Activated T-helper 1 cell treated with anti-CD3 and anti-CD28 coated beads, Interleukin-12 subunit alpha, Interleukin-12 subunit beta, Interleukin-2, Interleukin-4 antibody, amounts not matched to agents 30 ng/mL and 10 ng/mL and 1 ng/mL, durations not matched to agents 14 hours and 24 hours and 36 hours (primary cell): ENCODE measurements around the gene PEX7. TPM values are rescaled to one million over a fixed set of nuclear protein-coding genes. Genes with fewer than 3 reads are reported as not detected.
"Not testable (repeated sequence)": the region's sequence is repeated elsewhere in the genome, so short reads cannot be mapped to it uniquely, and the experiment has no call there.

ENCODE experiments used
- DNase-seq: peaks from one replicate; pipeline ENCODE4 v3.0.0; 2021; ENCODE audit warnings: low spot score
- H3K27ac Mint-ChIP-seq: one replicate; pipeline ENCODE4 v1.8.0; 2021; ENCODE audit warnings: mild to moderate bottlenecking, mixed read lengths
- H3K27me3 Mint-ChIP-seq: one replicate; pipeline ENCODE4 v1.8.0; 2022; ENCODE audit warnings: mild to moderate bottlenecking, moderate library complexity, mixed read lengths; ENCODE audit not compliant: insufficient read depth
- H3K36me3 Mint-ChIP-seq: one replicate; pipeline ENCODE4 v1.8.0; 2021; ENCODE audit warnings: low read depth, mixed read lengths
- H3K4me1 Mint-ChIP-seq: one replicate; pipeline ENCODE4 v1.8.0; 2021; ENCODE audit warnings: low read depth, mixed read lengths
- H3K4me3 Mint-ChIP-seq: one replicate; pipeline ENCODE4 v1.8.0; 2021; ENCODE audit warnings: mild to moderate bottlenecking, moderate library complexity, mixed read lengths
- H3K9me3 Mint-ChIP-seq: one replicate; pipeline ENCODE4 v1.8.0; 2021; ENCODE audit warnings: mixed read lengths
- intact Hi-C: fragments of 100-400 bp; cut with micrococcal nuclease; formaldehyde crosslinking; loops from one replicate; pipeline ENCODE4 v1.15.1; 2024
- total RNA-seq: library from RNA; stranded (reverse); gene quantifications from 2 replicates; pipeline ENCODE4 v1.2.3, GENCODE V29; 2022

The PEX7 gene
- total RNA-seq, 1 donor from 2014 or later: 3.7 TPM

- no peak overlapping the region for H3K27ac Mint-ChIP-seq
- H3K36me3 Mint-ChIP-seq: peaks cover 6% of the 10 kb centered on the region
- no peak for DNase-seq
- intact Hi-C loops: no loop called here
- no peaks in the 10 kb centered on the region for H3K9me3 Mint-ChIP-seq
- peaks cover 5% of the 10 kb centered on the region for H3K4me1 Mint-ChIP-seq
- H3K27me3 Mint-ChIP-seq: no peaks in the 10 kb centered on the region
- H3K4me3 Mint-ChIP-seq: no peak overlapping the region
Measured at GRCh38 chr6:136897071-136897470, 74.7 kb downstream of the PEX7 start.

GRCh38 chr6:136901212-136901784 lies 78.9 kb downstream of the PEX7 start:
- Mint-ChIP-seq H3K4me1 (no peaks in the 10 kb centered on the region), H3K27ac (no peak overlapping the region), H3K27me3 (no peaks in the 10 kb centered on the region), H3K36me3 (peaks cover 7% of the 10 kb centered on the region), H3K4me3 (no peak overlapping the region), H3K9me3 (no peaks in the 10 kb centered on the region)
- no peak for DNase-seq
- intact Hi-C loops: no loop called here

GRCh38 chr6:136904477-136904876 lies 82.1 kb downstream of the PEX7 start:
- H3K27ac Mint-ChIP-seq, H3K27me3 Mint-ChIP-seq, H3K36me3 Mint-ChIP-seq, H3K4me3 Mint-ChIP-seq, H3K4me1 Mint-ChIP-seq, H3K9me3 Mint-ChIP-seq, DNase-seq, intact Hi-C loops: not testable (repeated sequence)

GRCh38 chr6:136914947-136915346 lies 92.6 kb downstream of the PEX7 start:
- Mint-ChIP-seq H3K4me3 (no peak overlapping the region), H3K36me3 (peaks cover 5% of the 10 kb centered on the region), H3K27ac (no peak overlapping the region), H3K9me3 (no peaks in the 10 kb centered on the region), H3K4me1 (peaks cover 4% of the 10 kb centered on the region), H3K27me3 (peaks cover 17% of the 10 kb centered on the region)
- intact Hi-C loops: no loop called here
- DNase-seq: no peak

GRCh38 chr6:136918706-136919105 lies 96.3 kb downstream of the PEX7 start:
- peaks cover 15% of the 10 kb centered on the region for H3K4me1 Mint-ChIP-seq
- H3K4me3 Mint-ChIP-seq: no peak overlapping the region
- DNase-seq: no peak
- intact Hi-C loops: no loop called here
- H3K27me3 Mint-ChIP-seq: peaks cover 37% of the 10 kb centered on the region
- no peak overlapping the region for H3K27ac Mint-ChIP-seq
- H3K9me3 Mint-ChIP-seq: no peaks in the 10 kb centered on the region
- no peaks in the 10 kb centered on the region for H3K36me3 Mint-ChIP-seq

GRCh38 chr6:136920216-136920615 lies 97.8 kb downstream of the PEX7 start:
- no peaks in the 10 kb centered on the region for H3K9me3 Mint-ChIP-seq
- H3K27ac Mint-ChIP-seq: no peak overlapping the region
- no peaks in the 10 kb centered on the region for H3K36me3 Mint-ChIP-seq
- intact Hi-C loops: loop anchor here (10.0 kb wide), 2 partner anchors 275 to 315 kb away; no protein-coding TSS in a partner anchor
- peaks cover 50% of the 10 kb centered on the region for H3K27me3 Mint-ChIP-seq
- no peak for DNase-seq
- peak overlapping the region; percentile 77 for H3K4me3 Mint-ChIP-seq
- H3K4me1 Mint-ChIP-seq: peaks cover 15% of the 10 kb centered on the region

GRCh38 chr6:136920671-136921380 lies 98.4 kb downstream of the PEX7 start:
- H3K4me1 Mint-ChIP-seq: peaks cover 15% of the 10 kb centered on the region
- H3K9me3 Mint-ChIP-seq: no peaks in the 10 kb centered on the region
- H3K27me3 Mint-ChIP-seq: peaks cover 56% of the 10 kb centered on the region
- intact Hi-C loops: loop anchor here (10.0 kb wide), 2 partner anchors 276 to 316 kb away; no protein-coding TSS in a partner anchor
- no peak overlapping the region for H3K27ac Mint-ChIP-seq
- H3K4me3 Mint-ChIP-seq: peak overlapping the region; percentile 77
- DNase-seq: no peak
- H3K36me3 Mint-ChIP-seq: no peaks in the 10 kb centered on the region

GRCh38 chr6:136921381-136921935 lies 99.1 kb downstream of the PEX7 start:
- peaks cover 57% of the 10 kb centered on the region for H3K27me3 Mint-ChIP-seq
- peaks cover 15% of the 10 kb centered on the region for H3K4me1 Mint-ChIP-seq
- no peak overlapping the region for H3K27ac Mint-ChIP-seq
- H3K36me3 Mint-ChIP-seq: no peaks in the 10 kb centered on the region
- peak overlapping the region; percentile 75 for H3K4me3 Mint-ChIP-seq
- no peak for DNase-seq
- intact Hi-C loops: loop anchor here (10.0 kb wide), 2 partner anchors 277 to 317 kb away; no protein-coding TSS in a partner anchor
- H3K9me3 Mint-ChIP-seq: no peaks in the 10 kb centered on the region

- H3K4me3 Mint-ChIP-seq: peak within 1 kb of the TSS; percentile 75
- H3K9me3 Mint-ChIP-seq: no peaks in the 10 kb centered on the region
- DNase-seq: no peak
- no peaks in the 10 kb centered on the region for H3K36me3 Mint-ChIP-seq
- intact Hi-C loops: loop anchor here (2.0 to 10.0 kb wide), 5 partner anchors 75 to 569 kb away; partner anchors contain the start of gene PEX7
- peaks cover 15% of the 10 kb centered on the region for H3K4me1 Mint-ChIP-seq
- H3K27ac Mint-ChIP-seq: no peak within 1 kb of the TSS
- peaks cover 62% of the 10 kb centered on the region for H3K27me3 Mint-ChIP-seq
Measured at GRCh38 chr6:136921936-136922684, 99.7 kb downstream of the PEX7 start, which contains the start of gene SLC35D3. Gene SLC35D3, plus strand, starts transcription at chr6:136922301. Its CDS starts 128 bp downstream, at chr6:136922429.

GRCh38 chr6:136922685-136923006 lies 100.3 kb downstream of the PEX7 start:
- Mint-ChIP-seq H3K27me3 (peaks cover 63% of the 10 kb centered on the region), H3K4me3 (peak overlapping the region; percentile 61), H3K4me1 (peaks cover 15% of the 10 kb centered on the region), H3K9me3 (no peaks in the 10 kb centered on the region), H3K27ac (no peak overlapping the region), H3K36me3 (no peaks in the 10 kb centered on the region)
- intact Hi-C loops: loop anchor here (2.0 to 10.0 kb wide), 5 partner anchors 76 to 568 kb away; partner anchors contain the start of gene PEX7
- DNase-seq: no peak

GRCh38 chr6:136923116-136923953 lies 100.9 kb downstream of the PEX7 start:
- no peaks in the 10 kb centered on the region for H3K9me3 Mint-ChIP-seq
- no peak overlapping the region for H3K27ac Mint-ChIP-seq
- peaks cover 63% of the 10 kb centered on the region for H3K27me3 Mint-ChIP-seq
- H3K4me3 Mint-ChIP-seq: peak overlapping the region; percentile 64
- no peak for DNase-seq
- H3K4me1 Mint-ChIP-seq: peaks cover 15% of the 10 kb centered on the region
- H3K36me3 Mint-ChIP-seq: no peaks in the 10 kb centered on the region
- intact Hi-C loops: loop anchor here (2.0 to 10.0 kb wide), 5 partner anchors 77 to 567 kb away; partner anchors contain the start of gene PEX7
